Activated CD8-positive, alpha-beta memory T cell treated with anti-CD3 and anti-CD28 coated beads, Interleukin-2, amount 50 U/mL, for 4 hours (primary cell): ENCODE results near the gene TPSG1.
"Not testable (repeated sequence)": the region's sequence is repeated elsewhere in the genome, so short reads cannot be mapped to it uniquely, and the experiment has no call there.

Experiments
- DNase-seq: peaks from one replicate; pipeline ENCODE4 v3.0.0-alpha.2; 2020

Gene TPSG1

DNA sequence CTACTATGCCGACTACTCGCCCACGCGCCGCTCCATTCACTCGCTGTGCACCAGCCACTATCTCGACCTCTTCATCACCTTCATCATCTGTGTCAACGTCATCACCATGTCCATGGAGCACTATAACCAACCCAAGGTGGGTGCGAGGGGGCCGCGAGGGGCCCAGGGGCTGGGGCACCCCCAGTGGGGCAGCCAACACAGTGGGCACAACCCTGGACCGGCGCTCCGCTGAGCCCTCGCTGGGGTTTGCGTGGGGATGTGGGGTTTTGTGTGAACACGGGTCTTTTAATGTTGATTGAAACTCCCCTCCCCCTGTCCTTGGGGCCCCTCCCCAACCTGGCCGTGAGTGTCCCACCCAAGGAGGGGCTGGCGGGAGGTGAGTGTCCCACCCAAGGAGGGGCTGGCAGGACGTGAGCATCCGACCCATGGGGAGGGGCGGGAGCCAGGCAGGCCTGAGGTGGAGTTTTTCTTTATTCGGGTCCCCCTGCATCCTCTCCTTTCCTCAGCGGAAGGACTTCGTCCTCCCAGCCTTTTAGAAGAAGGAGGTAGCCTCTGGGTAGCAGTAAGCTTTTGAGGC lies 11.2 kb downstream of the TPSG1 start:
- no peak for DNase-seq

DNA sequence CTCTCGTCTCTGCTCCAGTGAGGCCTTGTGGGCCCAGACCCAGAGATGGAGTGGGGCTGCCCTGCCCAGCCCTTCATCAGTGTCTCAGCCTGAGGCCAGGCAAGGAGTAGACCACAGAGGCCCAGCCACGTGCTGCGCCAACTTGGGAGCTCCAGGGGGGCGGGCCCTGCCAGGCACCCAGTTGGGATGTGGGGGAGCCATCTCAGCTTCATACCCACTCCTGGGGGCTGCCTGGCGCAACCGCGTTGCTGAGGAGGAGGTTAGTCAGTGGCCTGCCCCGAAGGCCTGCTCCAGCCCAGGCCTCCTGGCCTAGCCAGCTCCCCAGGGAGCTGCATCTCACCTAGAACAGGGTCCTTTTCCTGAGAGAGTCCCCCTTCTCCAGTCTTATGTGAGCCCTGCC lies 11.8 kb downstream of the TPSG1 start:
- no peak for DNase-seq

DNA sequence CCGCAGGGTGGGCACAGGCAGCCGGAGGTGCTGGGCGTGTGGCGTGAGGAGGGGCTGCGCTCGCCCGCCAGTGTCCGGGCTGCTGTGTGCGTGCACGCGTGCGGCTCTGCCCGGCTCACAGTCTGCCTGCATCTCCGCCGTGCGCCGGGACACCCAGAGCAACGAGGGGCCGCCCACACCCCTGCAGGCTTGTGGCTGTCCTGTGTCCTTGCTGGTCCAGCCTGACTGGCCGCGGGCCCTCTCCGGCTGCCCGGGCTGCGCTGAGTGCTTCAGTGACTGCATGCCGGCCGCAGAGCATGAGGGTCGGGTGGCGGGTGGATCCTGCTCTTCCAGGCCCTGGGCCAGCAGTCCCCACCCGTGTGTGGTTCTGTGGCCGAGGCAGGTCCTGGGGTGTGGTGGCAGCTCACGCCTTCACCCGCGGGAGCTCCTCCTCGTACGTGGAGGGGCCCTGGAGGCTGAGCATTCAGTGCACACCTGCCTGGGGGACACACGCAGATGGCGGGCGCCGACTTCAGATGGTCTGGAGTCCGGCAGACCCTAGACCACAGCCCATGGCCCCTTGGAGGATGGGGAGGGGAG lies 12.4 kb downstream of the TPSG1 start:
- no peak for DNase-seq

DNA sequence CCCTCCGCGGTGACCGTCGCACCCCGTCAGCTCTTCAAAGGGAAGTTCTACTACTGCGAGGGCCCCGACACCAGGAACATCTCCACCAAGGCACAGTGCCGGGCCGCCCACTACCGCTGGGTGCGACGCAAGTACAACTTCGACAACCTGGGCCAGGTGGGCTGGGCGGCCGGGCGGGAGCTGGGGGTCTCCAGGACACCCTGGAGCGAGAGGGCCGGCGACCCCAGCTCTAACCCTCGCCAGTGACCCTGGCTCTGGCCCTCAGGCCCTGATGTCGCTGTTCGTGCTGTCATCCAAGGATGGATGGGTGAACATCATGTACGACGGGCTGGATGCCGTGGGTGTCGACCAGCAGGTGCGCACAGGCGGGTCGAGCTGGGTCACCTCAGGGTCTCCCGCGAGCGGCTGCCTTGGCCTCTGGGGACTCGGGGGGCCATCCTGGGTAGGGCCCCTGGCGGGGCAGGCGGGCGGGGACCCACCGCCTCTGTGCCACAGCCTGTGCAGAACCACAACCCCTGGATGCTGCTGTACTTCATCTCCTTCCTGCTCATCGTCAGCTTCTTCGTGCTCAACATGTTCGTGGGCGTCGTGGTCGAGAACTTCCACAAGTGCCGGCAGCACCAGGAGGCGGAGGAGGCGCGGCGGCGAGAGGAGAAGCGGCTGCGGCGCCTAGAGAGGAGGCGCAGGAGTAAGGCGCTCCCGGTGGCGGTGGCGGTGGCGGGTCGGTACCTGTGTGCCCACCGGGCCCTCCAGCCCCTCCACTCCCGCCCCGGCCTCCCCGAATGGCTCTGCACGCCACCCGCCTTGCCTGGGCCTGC lies 13.4 kb downstream of the TPSG1 start:
- DNase-seq = no peak

DNA sequence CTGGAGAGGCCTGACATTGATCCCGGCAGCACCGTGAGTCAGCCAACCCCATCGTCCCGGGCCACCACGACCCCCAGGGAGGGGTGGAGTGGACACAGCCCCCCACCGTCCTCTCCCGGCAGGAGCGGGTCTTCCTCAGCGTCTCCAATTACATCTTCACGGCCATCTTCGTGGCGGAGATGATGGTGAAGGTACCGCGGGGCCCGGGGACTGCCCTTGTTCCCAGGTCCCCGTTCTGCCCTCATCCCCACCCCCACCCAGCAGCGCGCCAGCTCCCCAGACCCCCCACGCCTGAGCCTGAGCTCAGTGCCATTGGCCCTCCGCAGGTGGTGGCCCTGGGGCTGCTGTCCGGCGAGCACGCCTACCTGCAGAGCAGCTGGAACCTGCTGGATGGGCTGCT lies 14.6 kb downstream of the TPSG1 start:
- no peak for DNase-seq

DNA sequence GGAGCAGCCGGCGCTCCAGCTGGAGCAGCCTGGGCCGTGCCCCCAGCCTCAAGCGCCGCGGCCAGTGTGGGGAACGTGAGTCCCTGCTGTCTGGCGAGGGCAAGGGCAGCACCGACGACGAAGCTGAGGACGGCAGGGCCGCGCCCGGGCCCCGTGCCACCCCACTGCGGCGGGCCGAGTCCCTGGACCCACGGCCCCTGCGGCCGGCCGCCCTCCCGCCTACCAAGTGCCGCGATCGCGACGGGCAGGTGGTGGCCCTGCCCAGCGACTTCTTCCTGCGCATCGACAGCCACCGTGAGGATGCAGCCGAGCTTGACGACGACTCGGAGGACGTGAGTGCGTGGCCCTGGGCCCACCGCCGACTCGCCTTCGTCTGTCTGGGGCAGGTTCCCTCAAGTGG lies 16.0 kb downstream of the TPSG1 start:
- no peak for DNase-seq

DNA sequence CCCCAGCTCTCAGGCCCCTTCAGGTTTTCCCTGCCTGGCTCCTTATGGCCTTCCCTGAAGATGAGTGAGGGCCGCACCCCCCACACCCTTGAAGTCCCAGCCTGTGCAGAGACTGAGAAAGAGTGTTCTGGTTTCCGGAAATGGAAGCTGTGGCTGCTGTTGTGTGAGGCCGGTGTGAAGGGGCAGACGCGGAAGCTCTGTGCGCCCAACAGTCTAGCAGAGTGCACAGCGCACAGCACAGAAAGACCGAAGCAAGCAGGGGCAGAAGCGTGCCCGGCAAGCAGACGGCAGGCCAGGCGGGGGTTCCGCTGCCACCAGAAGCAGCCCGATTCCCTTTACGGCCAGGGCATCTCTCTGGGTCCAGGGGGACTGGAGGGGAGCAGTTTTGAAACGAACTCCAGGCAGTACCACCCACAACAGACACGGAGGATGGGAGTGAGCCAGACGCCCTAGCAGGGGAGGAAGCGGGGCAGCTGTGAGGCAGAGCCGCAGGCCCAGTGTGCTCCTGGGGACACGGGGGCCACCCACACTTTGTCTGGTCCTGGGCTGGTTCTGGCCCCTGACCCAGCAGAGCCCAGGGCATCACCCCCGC lies 16.7 kb downstream of the TPSG1 start:
- DNase-seq = no peak

DNA sequence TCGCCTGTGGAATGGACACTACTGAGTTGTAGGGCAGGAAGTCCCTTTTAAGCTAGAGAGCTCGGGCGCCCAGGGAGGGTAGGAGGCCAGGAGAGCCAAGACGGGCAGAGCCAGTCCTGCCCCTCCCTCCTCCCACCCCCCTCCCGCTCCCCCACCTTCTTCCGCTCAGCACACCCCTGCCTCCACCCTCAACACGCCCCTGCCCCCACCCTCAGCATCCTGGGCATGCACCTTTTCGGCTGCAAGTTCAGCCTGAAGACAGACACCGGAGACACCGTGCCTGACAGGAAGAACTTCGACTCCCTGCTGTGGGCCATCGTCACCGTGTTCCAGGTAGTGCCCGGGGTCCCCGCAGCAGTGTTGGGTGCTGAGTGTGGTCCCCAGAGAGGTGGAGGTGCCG lies 18.3 kb downstream of the TPSG1 start:
- DNase-seq = no peak

DNA sequence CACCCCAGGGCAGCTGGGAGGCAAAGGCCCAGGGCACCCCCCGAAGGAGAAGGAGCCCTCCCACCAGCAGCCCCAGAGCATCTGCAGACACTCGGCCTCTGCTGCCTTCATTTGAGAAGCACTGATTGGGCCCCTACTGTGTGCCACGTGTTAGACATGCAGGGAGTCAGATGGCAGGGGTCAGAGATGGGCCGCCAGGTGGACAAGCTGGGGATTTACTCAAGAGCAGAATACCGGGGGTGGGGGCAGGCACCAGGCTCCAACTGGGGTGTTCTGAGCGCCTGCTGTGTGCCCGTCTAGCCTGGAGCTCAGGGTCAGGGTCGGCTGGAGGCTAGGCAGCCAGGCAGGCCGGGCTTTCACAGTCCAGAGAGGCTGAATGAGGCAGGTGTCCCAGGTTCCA lies 18.7 kb downstream of the TPSG1 start:
- DNase-seq = no peak

DNA sequence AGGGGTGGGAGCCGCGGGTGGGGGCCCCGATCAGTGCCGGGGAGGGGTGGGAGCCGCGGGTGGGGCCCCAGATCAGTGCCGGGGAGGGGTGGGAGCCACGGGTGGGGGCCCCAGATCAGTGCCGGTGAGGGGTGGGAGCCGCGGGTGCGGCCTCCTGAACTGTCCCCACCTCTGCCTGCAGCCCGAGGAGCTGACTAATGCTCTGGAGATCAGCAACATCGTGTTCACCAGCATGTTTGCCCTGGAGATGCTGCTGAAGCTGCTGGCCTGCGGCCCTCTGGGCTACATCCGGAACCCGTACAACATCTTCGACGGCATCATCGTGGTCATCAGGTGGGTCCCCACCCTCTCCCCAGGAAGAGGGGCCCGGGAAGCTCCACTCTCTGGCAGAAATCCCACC lies 20.1 kb downstream of the TPSG1 start:
- no peak for DNase-seq

DNA sequence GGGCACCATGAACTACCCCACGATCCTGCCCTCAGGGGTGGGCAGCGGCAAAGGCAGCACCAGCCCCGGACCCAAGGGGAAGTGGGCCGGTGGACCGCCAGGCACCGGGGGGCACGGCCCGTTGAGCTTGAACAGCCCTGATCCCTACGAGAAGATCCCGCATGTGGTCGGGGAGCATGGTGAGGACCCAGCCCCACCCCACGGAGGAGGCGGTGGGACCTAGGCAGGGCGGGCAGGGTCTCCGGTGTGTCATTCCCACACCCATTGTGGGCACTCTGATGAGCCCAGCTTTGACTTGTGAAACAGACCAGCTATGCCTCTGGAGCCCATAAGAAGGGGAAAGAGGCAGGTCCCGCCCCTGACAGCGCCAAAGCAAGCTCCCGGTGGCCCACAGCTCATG lies 22.8 kb downstream of the TPSG1 start:
- no peak for DNase-seq

DNA sequence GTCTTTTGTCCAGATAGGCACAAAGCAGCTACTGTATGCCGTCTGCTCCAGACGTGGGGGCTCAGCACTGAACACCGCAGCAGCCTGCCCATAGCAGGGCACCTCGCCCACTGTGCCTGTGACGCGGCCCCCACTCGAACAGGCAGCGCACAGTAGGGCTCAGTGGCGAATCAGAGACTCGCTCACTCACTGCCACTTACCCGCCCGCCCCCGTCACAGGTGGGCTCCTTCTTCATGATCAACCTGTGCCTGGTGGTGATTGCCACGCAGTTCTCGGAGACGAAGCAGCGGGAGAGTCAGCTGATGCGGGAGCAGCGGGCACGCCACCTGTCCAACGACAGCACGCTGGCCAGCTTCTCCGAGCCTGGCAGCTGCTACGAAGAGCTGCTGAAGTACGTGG lies 23.6 kb downstream of the TPSG1 start:
- no peak for DNase-seq

DNA sequence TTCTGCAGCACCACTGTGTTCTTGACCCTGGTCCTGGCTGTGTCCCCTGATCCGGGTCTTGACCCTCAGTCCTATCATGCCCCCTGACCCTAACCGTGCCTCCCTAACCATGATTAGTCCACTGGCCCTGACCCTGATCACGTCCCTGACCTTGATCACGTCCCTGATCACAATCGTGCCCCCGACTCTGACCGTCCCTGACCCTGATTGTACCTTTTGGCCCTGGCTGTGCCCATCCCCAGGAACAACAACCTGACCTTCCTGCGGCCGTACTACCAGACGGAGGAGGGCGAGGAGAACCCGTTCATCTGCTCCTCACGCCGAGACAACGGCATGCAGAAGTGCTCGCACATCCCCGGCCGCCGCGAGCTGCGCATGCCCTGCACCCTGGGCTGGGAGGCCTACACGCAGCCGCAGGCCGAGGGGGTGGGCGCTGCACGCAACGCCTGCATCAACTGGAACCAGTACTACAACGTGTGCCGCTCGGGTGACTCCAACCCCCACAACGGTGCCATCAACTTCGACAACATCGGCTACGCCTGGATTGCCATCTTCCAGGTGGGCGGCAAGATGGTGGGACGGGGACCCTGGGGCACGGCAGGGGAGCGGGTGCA lies 24.9 kb downstream of the TPSG1 start:
- no peak for DNase-seq

DNA sequence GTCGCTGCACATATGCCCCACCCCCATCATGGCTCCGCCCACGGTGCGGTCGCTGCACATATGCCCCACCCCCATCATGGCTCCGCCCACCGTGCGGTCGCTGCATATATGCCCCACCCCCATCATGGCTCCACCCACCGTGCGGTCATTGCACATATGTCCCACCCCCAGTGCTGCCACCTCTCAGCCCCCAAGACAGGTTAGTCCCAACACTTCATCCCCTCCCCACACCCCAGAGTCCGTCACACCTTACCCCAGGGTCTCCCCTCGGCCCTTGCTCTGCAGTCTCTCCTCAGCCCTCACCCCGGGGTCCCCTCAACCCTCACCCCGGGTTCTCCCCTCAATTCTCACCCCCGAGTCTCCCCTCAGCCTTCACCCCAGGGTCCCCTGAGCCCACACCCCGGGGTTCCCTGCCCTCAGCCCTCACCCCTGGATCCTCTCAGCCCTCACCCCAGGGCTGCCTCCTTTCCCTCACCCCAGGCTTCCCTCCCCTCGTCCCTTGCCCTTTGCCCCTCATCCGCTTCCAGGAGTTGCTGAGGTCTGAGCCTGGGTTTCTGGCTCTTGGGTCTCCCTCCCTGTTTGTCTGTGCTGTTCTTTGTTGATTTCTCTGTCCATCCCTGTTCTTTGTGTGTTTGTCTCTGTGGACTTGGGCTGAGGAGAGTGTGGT lies 25.6 kb downstream of the TPSG1 start:
- no peak for DNase-seq

DNA sequence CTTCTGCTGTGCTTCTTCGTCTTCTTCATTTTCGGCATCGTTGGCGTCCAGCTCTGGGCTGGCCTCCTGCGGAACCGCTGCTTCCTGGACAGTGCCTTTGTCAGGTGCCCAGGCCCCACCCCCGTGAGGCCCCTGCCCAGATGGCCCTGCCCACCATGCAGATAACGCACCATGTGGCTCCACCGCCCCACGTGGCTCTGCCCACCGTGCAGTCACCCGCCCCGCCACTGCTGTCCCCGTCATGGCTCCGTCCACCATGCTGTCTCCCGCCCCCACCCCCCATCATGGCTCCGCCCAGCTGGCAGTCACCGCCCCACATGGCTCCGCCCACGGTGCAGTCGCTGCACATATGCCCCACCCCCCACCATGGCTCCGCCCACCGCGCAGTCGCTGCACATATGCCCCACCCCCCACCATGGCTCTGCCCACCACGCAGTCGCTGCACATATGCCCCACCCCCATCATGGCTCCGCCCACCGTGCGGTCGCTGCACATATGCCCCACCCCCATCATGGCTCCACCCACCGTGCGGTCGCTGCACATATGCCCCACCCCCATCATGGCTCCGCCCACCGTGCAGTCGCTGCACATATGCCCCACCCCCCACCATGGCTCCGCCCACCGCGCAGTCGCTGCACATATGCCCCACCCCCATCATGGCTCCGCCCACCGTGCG lies 26.3 kb downstream of the TPSG1 start:
- not testable (repeated sequence) for DNase-seq

DNA sequence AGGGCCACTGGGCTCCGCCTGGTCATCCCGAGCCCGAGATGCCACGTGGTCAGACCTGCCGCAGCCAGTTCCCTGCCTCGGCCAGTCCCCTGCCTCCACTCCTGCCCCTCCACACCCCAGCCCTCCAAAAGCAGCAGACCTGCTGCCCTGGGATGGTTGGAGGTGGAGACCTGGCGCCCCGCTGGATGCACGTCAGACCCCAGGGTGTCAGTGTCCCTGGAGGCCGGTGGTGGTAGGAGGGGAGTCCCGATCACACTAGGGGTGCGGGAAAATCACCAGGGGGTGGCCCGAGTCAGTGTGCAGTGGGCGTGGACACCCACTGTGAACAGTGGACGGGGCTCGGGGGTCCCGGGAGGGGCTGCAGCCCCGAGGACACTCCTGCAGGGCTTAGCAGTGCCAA lies 26.9 kb downstream of the TPSG1 start:
- DNase-seq = no peak

DNA sequence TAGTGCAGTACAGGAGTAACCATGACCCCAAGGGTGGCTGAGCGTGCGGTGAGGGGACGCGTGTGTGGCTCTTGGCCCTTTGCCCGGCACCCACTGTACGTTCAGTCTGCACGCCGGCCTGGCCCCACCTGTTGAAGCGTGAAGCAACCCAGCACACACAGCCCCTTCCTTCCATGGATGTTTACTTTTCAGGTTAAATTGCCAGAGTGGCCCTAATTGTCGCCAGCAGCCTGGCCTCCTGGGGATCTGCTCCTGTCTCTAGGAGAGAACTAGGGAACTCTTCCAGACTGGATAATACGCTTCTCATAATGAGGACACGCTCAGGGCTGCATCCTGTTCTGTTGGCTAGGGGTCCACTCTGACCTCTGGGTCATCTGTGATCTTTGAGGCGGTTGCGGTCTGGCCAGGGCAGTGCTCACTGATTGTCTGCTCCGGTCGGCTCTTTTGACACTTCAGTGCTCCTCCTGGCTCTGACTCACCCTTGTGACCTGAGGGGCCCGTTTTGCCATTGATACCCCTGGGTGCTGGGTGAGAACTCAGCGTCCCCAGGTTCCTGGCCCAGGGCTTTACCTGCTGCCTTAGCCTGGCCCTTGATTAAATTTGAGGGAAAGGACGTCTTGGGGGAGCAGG lies 27.7 kb downstream of the TPSG1 start:
- DNase-seq = no peak

DNA sequence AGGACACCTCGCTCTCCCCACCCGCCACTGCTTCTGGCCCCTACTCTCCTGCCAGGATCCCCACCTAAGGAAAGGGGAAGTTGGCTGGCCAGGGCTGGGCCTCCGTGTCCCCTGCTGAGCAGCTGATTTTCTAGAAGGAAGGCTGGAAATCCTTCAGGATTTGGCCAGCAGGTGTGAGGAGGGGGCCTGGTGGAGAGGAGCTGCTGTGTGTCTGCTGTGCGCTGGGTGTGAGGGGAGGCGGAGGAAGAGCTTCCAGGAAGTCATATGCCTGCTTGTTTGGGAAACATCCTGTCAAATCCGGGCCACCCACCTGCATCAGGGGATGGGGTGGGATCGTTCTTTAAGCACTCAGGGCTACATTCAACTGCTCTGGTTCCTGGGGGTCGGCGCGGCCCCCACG lies 28.6 kb downstream of the TPSG1 start:
- DNase-seq = no peak

DNA sequence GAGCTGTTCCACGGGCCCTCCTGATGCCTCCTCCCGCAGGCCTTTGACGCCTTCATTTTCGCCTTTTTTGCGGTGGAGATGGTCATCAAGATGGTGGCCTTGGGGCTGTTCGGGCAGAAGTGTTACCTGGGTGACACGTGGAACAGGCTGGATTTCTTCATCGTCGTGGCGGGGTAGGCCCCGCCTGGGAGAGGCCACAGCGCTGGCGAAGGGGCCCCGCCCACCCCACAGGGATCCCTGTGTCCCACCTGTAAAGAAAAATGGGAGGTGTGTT lies 29.7 kb downstream of the TPSG1 start:
- no peak for DNase-seq

DNA sequence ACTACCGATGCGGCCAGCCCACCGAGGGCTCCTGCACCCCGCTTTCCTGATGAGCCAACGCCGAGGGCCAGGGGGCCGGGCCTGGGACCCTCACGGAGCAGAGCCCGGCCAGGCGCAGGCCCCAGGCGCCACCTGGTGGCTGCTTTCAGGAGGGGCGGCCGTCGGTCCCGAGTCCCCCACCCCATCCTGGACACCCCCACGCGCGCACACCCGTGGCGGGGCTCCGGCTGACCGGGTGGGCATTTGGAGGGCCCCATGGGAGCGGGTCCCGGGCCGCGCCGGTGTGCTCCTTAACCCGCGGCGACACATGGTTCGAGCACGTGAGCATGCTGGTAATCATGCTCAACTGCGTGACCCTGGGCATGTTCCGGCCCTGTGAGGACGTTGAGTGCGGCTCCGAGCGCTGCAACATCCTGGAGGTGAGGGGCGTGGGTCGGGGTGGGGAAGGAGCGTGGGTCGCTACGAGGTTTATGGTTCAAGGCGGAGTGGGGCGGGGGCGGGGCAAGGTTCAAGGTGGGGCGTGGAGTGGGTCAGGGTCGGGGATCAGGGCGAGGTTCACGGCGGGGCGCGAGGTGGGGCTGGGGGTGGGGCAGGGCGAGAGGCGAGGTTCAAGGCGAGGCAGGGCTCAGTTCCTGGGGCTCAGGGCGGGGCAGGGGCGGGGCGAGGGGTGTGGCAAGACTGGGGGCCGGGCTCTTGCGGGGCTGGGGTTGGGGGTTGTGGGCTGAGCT lies 30.2 kb downstream of the TPSG1 start:
- DNase-seq = peak; percentile 29

DNA sequence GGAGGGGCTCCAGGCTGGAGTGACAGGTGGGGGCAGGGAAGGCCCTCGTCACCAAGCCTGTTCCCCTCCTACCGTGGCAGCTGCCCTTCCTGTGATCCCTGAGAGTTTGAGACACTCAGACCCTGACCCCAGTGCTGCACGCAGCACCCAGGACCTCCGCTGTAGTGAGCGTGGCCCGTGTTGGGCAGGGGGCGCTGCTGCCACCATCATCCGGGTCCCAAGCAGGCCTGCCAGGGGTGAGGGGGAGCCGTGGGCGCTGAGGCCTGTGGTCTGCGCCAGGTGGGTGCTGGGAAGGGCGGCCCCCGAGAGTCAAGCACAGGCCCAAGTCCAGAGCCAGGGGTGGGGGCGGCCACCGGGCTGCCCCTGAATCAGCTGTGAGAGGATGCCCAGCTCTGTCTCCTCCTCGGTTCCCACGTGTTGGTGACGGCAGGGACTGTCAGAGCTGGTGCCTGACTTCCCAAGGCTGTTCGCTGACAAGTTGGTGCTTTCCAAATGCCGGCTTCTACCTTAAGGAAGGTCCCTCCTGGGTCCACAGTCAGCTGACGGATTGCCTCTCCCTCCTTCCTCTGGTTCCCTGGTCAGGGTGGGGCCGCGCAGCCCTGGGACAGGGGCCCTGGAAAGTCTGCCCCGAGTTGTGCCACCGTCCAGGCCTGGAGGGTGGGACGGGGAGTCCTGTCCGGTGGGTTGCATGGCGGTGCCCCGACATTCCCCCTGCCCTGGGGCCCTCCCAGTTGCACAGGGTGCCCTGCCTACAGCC lies 31.1 kb downstream of the TPSG1 start:
- no peak for DNase-seq
